OCI-LY7 (cell line): Measurements from ENCODE around the gene HOXA7. TPM values are rescaled to one million over a fixed set of nuclear protein-coding genes. Genes with fewer than 3 reads are reported as not detected.
A peak's percentile ranks its signal among the peaks of the same experiment; 100 is the strongest.

Source experiments
- BruUV-seq: library from RNA; stranded (reverse); fragments of 400-500 nt; replicated peaks from 2 replicates; lab custom pipeline; 2021; lab: Mats Ljungman, UMichigan
- CTCF ChIA-PET: fragments of 300-600 bp; sonication (Branson Sonifier 250); formaldehyde crosslinking; loops from one replicate; lab custom pipeline; 2022; ENCODE audit warnings: antibody characterized with exemption; ENCODE audit not compliant: unreplicated experiment; lab: Charles Lee
- POLR2A ChIA-PET: fragments of 300-600 bp; sonication (Branson Sonifier 250); formaldehyde crosslinking; loops from one replicate; lab custom pipeline; 2022; ENCODE audit warnings: antibody characterized with exemption; lab: Charles Lee
- DNase-seq: peaks from one replicate; pipeline ENCODE4 v3.0.0-alpha.2; 2015; ENCODE audit warnings: low spot score
- H2AFZ ChIP-seq: fragments of 200-600 bp; sonication (generic), shearing (Covaris generic); 2 replicates; pipeline ENCODE4 v1.6.1; 2014; ENCODE audit warnings: mild to moderate bottlenecking, antibody characterized with exemption, low read length, moderate library complexity
- H3K27ac ChIP-seq: fragments of 200-600 bp; sonication (generic); 2 replicates; pipeline ENCODE4 v1.5.1; 2014; ENCODE audit warnings: mixed run types, low read depth, mild to moderate bottlenecking, moderate library complexity, low read length, inconsistent platforms; ENCODE audit not compliant: poor library complexity, severe bottlenecking
- H3K36me3 ChIP-seq: fragments of 200-600 bp; sonication (generic); 2 replicates; pipeline ENCODE4 v1.6.1; 2014; ENCODE audit warnings: mild to moderate bottlenecking, antibody characterized with exemption, low read length, moderate library complexity, mixed read lengths; ENCODE audit not compliant: insufficient read depth
- H3K4me1 ChIP-seq: fragments of 200-600 bp; sonication (generic); 2 replicates; pipeline ENCODE4 v1.5.1; 2014; ENCODE audit warnings: mild to moderate bottlenecking, low read length; ENCODE audit not compliant: insufficient read depth, poor library complexity, severe bottlenecking
- H3K4me2 ChIP-seq: fragments of 200-600 bp; sonication (generic); 2 replicates; pipeline ENCODE4 v1.6.1; 2014; ENCODE audit warnings: mild to moderate bottlenecking, low read length
- H3K4me3 ChIP-seq: fragments of 200-600 bp; sonication (generic); 2 replicates; pipeline ENCODE4 v1.5.1; 2014; ENCODE audit warnings: mild to moderate bottlenecking, low read depth, low read length; ENCODE audit not compliant: poor library complexity, severe bottlenecking
- H3K79me2 ChIP-seq: fragments of 200-600 bp; sonication (generic); 2 replicates; pipeline ENCODE4 v1.6.1; 2016; ENCODE audit warnings: low read depth, mild to moderate bottlenecking, low read length, moderate library complexity, mixed read lengths; ENCODE audit not compliant: insufficient read depth
- H3K9me2 ChIP-seq: fragments of 200-600 bp; sonication (generic); 2 replicates; pipeline ENCODE4 v1.6.1; 2016; ENCODE audit warnings: mild to moderate bottlenecking, low read length, mixed read lengths; ENCODE audit not compliant: insufficient read depth
- H3K9me3 ChIP-seq: fragments of 200-600 bp; sonication (generic); 2 replicates; pipeline ENCODE4 v1.6.1; 2014; ENCODE audit warnings: mild to moderate bottlenecking, mixed run types, low read length, mixed read lengths
- H4K20me1 ChIP-seq: fragments of 200-600 bp; sonication (generic); 2 replicates; pipeline ENCODE4 v1.6.1; 2014; ENCODE audit warnings: mild to moderate bottlenecking, antibody characterized with exemption, low read length, moderate library complexity, mixed read lengths; ENCODE audit not compliant: insufficient read depth
- EZH2phosphoT487 ChIP-seq: fragments of 200-600 bp; sonication (generic); IDR thresholded peaks from 2 replicates; pipeline ENCODE4 v1.6.1; 2018; ENCODE audit warnings: low read depth, borderline replicate concordance, mild to moderate bottlenecking, mixed run types, antibody characterized with exemption, low read length, moderate library complexity, mixed read lengths
- intact Hi-C: fragments of 100-400 bp; cut with micrococcal nuclease; formaldehyde crosslinking; loops from one replicate; pipeline ENCODE4 v1.10.0; 2022; ENCODE audit not compliant: unreplicated experiment
- total RNA-seq, 2 experiments: library from RNA; depleted of rRNA in 1 of 2; stranded (reverse); fragments of >200 nt in 1 of 2; shearing (Covaris generic) in 1 of 2; gene quantifications; 2 replicates each; pipeline ENCODE4 v1.2.3, GENCODE V29; 2014 to 2022
- TF ChIP-seq, protein P1 (sequence below): fragments of 200-600 bp; sonication (generic); conservative IDR thresholded peaks from 2 replicates; pipeline ENCODE4 v1.5.1; 2014; ENCODE audit warnings: mild to moderate bottlenecking, antibody characterized with exemption, low read length, moderate library complexity, mixed read lengths

The HOXA7 gene
- total RNA-seq, 2 experiments from 2014 or later = 1.2 to 6.0 TPM

DNA sequence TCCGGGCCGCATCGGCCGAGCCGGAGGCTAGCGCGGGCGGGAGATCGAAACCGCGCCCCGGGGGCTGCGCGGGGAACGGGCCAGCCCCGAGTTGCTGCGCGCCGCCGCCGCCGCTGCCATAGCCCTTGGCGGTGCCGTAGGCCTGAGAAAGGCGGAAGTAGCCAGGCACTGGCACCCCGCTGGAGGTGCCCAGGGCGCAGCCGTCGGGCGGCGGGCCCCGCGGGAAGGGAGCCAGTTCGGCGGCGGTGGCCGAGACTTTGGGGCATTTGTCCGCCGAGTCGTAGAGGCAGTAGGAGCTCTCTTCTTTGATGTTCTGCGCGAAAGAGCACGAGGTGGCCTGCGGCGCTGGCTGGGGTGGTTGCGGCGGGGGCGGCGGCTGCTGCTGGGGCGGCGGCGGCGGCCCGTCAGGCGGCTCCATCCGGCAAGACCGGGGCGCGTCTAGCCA is 17.1 kb upstream of the HOXA7 start:
- Histone ChIP-seq H3K4me2 (peak overlapping the region; percentile 42; the same call in 1 of the 2 replicates), H3K4me1 (no peaks in the 10 kb centered on the region), H3K4me3 (no peak overlapping the region), H3K36me3 (no peaks in the 10 kb centered on the region), H4K20me1 (no peaks in the 10 kb centered on the region), H3K9me2 (no peaks in the 10 kb centered on the region), H2AFZ (no peak overlapping the region), H3K27ac (no peak overlapping the region), H3K79me2 (no peaks in the 10 kb centered on the region), H3K9me3 (no peaks in the 10 kb centered on the region)
- ChIA-PET POLR2A (no interaction called here), CTCF (no interaction called here)
- DNase-seq = no peak
- BruUV-seq = no TSS peak
- TF ChIP-seq, protein P1, sequence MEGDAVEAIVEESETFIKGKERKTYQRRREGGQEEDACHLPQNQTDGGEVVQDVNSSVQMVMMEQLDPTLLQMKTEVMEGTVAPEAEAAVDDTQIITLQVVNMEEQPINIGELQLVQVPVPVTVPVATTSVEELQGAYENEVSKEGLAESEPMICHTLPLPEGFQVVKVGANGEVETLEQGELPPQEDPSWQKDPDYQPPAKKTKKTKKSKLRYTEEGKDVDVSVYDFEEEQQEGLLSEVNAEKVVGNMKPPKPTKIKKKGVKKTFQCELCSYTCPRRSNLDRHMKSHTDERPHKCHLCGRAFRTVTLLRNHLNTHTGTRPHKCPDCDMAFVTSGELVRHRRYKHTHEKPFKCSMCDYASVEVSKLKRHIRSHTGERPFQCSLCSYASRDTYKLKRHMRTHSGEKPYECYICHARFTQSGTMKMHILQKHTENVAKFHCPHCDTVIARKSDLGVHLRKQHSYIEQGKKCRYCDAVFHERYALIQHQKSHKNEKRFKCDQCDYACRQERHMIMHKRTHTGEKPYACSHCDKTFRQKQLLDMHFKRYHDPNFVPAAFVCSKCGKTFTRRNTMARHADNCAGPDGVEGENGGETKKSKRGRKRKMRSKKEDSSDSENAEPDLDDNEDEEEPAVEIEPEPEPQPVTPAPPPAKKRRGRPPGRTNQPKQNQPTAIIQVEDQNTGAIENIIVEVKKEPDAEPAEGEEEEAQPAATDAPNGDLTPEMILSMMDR = no peak
- no peak for TF ChIP-seq EZH2phosphoT487
- intact Hi-C loops = no loop called here

GRCh38 chr7:27172823-27173510 is 16.5 kb upstream of the HOXA7 start:
- Histone ChIP-seq H3K79me2 (no peaks in the 10 kb centered on the region), H2AFZ (no peak overlapping the region)
- BruUV-seq = no TSS peak

More at GRCh38 chr7:27172823-27173510, 16.5 kb upstream of the HOXA7 start:
- H4K20me1 ChIP-seq = no peaks in the 10 kb centered on the region
- H3K4me2 ChIP-seq = peak overlapping the region; percentile 42; the same call in 1 of the 2 replicates
- H3K9me3 ChIP-seq = no peaks in the 10 kb centered on the region
- TF ChIP-seq, protein P1 = no peak
- no peak for TF ChIP-seq EZH2phosphoT487
- DNase-seq = no peak
- no peaks in the 10 kb centered on the region for H3K4me1 ChIP-seq
- intact Hi-C loops = no loop called here
- CTCF ChIA-PET = no interaction called here
- no peak overlapping the region for H3K4me3 ChIP-seq
- POLR2A ChIA-PET = no interaction called here
- H3K9me2 ChIP-seq = no peaks in the 10 kb centered on the region
- no peaks in the 10 kb centered on the region for H3K36me3 ChIP-seq
- H3K27ac ChIP-seq = no peak overlapping the region
